ENCODE results near the gene LRRC1. TPM values are rescaled to one million over a fixed set of nuclear protein-coding genes. Genes with fewer than 3 reads are reported as not detected.
A peak's percentile ranks its signal among the peaks of the same experiment; 100 is the strongest.

The LRRC1 gene
- polyA plus RNA-seq (2012; ENCODE audit: insufficient read length, low read depth), result 0.54 TPM

DNA sequence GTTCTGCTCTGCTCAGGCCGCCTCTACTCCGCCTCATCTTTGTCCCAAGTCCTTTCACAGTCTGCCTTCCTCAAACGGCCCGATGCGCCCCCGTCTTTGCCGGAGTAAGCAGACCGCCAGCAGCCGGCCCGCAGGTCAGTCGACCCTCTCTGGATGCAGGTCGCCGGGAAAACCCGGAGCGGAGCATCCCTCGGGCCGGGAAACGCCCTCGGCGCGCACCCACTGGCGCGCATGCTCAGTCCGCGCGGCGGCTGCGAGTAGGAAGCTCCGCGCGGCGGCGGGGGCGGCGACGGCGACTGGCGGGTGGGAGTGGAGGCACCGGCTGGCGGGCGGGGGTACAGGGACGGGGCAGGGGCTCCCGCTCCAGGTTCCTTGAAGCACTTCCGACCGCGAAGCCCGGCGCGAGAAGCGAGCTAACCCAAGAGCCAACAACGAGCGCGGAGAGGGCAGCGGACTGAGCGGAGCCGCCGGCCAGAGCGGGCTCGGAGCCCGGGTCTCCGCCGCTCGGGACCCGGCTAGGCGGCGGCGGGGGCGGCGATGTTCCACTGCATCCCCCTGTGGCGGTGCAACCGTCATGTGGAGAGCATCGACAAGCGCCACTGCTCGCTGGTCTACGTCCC lies at the start of gene LRRC1:
Gene LRRC1, plus strand, starts transcription at position 286 of the 620 bp plus-strand sequence. Its CDS starts 252 bp downstream, at position 538.
- TF ChIP-seq REST (IDR thresholded peaks at IDR 0.05; ENCODE audit: insufficient read depth in 1 of 2, low read depth in 2 of 2, low read length in 2 of 2) (no peak), TAF1 (IDR thresholded peaks at IDR 0.05; ENCODE audit: borderline replicate concordance, insufficient read depth, low read length) (peak; percentile 59; the same call in 1 of the 2 replicates), POLR2AphosphoS5 (IDR thresholded peaks at IDR 0.05; ENCODE audit: low read depth, low read length) (peak; percentile 55)

DNA sequence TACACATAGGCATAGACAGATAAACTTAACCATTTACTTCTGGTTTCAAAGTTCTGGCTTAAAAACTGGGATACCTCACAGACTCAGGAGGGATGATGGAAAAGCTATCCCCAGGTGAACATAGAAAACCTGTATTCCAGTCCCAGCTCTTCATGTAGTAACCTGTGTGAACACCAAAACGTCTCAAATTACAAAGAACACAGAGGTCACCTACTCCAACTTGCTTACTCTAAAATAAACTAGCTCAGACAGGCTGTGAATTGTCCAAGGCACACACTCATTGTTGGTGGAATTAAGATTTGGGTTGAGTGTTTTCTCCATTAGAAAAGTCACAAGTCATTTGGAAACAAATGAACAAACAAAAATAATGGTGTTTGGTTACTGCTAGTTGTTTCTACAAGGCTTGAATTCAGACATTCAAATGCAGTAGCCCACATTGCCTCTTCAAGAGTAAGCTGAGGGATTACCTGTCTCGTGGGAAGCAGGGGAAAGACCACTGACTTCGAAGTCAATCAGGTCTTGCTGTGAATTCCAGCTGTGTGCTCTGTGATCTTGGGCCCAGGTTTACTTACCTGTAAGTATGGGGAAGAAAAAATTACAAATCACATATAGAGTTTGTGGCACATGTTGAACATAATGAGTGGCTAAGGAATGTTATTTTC lies 48.2 kb upstream of the LRRC1 start:
- no peak for TF ChIP-seq TAF1 (IDR thresholded peaks at IDR 0.05; ENCODE audit: borderline replicate concordance, insufficient read depth, low read length)
- TF ChIP-seq POLR2AphosphoS5 (IDR thresholded peaks at IDR 0.05; ENCODE audit: low read depth, low read length), result no peak
- TF ChIP-seq REST (IDR thresholded peaks at IDR 0.05; ENCODE audit: insufficient read depth in 1 of 2, low read depth in 2 of 2, low read length in 2 of 2), result no peak

GRCh38 chr6:53750052-53750650 lies 44.7 kb upstream of the LRRC1 start:
- TF ChIP-seq POLR2AphosphoS5 (IDR thresholded peaks at IDR 0.05; ENCODE audit: low read depth, low read length) (no peak), TAF1 (IDR thresholded peaks at IDR 0.05; ENCODE audit: borderline replicate concordance, insufficient read depth, low read length) (no peak), SIN3A (IDR thresholded peaks at IDR 0.05; ENCODE audit: borderline replicate concordance, insufficient read depth, low read length) (no peak), FOXP2 (optimal IDR thresholded peaks at IDR 0.05; ENCODE audit: borderline replicate concordance, extremely low read depth, extremely low read length, insufficient read depth) (no peak), REST (IDR thresholded peaks at IDR 0.05; ENCODE audit: insufficient read depth in 1 of 2, low read depth in 2 of 2, low read length in 2 of 2) (no peak)

DNA sequence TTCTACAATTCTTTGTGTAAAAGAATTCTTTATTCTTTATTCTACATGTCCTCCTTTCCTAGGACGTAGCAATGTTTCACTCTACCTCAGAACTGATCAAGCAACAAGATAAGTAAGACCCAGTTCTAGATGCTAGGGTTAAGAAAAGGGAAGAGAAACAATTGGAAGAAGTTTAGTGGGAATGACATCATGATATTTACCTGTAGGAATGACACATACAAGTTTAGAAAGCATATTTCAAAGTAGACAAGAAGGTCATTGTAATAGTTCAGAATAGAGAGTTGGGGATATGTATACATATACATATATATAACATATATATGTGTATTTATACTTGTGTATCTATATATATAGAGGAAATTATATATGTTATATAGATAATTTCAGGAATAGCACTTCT lies 43.4 kb upstream of the LRRC1 start:
- TF ChIP-seq SIN3A (IDR thresholded peaks at IDR 0.05; ENCODE audit: borderline replicate concordance, insufficient read depth, low read length), result no peak
- TF ChIP-seq TAF1 (IDR thresholded peaks at IDR 0.05; ENCODE audit: borderline replicate concordance, insufficient read depth, low read length), result no peak
- no peak for TF ChIP-seq FOXP2 (optimal IDR thresholded peaks at IDR 0.05; ENCODE audit: borderline replicate concordance, extremely low read depth, extremely low read length, insufficient read depth)
- TF ChIP-seq POLR2AphosphoS5 (IDR thresholded peaks at IDR 0.05; ENCODE audit: low read depth, low read length), result no peak
- TF ChIP-seq REST (IDR thresholded peaks at IDR 0.05; ENCODE audit: insufficient read depth in 1 of 2, low read depth in 2 of 2, low read length in 2 of 2), result no peak
